AG09309 (cell line): ENCODE measurements around the gene OVCH2.
"Not testable (repeated sequence)": the region's sequence is repeated elsewhere in the genome, so short reads cannot be mapped to it uniquely, and the experiment has no call there.

Experiments
- DNase-seq: peaks from one replicate; pipeline ENCODE4 v3.0.0-alpha.2; 2010; ENCODE audit warnings: low read depth
- H3K4me3 ChIP-seq: 2 replicates; pipeline ENCODE4 v1.5.1; 2011; ENCODE audit warnings: mild to moderate bottlenecking, low read depth, low read length, moderate library complexity; ENCODE audit not compliant: control insufficient read depth
- TF ChIP-seq, protein P1 (sequence below): IDR thresholded peaks from 2 replicates; pipeline ENCODE4 v1.5.1; 2011; ENCODE audit warnings: mild to moderate bottlenecking, low read depth, low read length, inconsistent platforms; ENCODE audit not compliant: insufficient read depth, control insufficient read depth; ENCODE audit errors: missing control alignments

The OVCH2 gene

DNA sequence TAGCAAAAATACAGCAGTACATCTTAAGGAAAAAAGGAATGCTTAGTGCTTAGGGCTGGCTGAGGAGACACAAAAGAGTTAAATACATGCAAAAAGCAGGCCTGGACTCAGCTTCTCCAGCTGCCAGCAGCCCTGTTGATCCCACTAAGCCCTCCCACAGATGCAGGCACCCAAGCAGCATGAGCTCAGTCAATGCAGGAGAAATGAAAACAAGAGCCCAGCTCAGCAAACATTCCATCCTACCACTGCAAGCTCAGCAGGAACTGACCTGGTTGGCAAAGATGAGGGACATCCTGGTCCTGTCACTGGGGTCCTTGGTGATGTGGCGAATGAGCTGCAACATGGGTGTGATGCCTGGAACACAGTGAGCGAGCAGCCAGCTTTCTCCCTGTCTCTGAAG is 38.8 kb downstream of the OVCH2 start:
- TF ChIP-seq, protein P1, sequence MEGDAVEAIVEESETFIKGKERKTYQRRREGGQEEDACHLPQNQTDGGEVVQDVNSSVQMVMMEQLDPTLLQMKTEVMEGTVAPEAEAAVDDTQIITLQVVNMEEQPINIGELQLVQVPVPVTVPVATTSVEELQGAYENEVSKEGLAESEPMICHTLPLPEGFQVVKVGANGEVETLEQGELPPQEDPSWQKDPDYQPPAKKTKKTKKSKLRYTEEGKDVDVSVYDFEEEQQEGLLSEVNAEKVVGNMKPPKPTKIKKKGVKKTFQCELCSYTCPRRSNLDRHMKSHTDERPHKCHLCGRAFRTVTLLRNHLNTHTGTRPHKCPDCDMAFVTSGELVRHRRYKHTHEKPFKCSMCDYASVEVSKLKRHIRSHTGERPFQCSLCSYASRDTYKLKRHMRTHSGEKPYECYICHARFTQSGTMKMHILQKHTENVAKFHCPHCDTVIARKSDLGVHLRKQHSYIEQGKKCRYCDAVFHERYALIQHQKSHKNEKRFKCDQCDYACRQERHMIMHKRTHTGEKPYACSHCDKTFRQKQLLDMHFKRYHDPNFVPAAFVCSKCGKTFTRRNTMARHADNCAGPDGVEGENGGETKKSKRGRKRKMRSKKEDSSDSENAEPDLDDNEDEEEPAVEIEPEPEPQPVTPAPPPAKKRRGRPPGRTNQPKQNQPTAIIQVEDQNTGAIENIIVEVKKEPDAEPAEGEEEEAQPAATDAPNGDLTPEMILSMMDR, result no peak
- no peak overlapping the region for H3K4me3 ChIP-seq
- no peak for DNase-seq

DNA sequence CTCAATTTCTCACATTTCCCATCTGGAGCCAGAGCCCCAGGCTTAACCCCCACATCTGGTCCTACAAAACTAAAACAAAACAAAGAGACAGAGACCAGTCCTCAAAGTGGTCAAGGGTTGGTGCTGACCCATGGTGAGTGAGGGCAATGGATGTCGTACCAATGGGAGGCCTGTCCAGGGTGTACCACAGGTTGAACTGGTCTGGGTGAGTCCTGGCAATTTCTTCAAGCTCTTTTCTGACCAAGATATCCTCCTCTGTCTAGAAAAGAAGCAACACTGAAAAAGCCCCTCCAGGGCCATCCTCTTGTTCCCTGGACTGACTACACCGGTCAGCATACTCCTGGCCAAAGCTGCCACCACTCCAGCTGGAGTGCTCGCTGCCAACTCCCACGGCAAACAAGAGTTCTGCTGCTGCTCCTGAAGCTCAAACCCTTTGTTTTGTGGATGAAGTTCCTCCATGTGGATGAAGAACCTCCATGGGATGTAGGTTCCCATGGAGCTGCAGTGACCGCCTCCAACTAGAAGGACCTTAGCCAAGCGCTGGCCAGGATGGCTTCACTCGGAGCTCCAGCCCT is 39.9 kb downstream of the OVCH2 start:
- H3K4me3 ChIP-seq, result no peak overlapping the region
- no peak for DNase-seq
- TF ChIP-seq, protein P1, result no peak

DNA sequence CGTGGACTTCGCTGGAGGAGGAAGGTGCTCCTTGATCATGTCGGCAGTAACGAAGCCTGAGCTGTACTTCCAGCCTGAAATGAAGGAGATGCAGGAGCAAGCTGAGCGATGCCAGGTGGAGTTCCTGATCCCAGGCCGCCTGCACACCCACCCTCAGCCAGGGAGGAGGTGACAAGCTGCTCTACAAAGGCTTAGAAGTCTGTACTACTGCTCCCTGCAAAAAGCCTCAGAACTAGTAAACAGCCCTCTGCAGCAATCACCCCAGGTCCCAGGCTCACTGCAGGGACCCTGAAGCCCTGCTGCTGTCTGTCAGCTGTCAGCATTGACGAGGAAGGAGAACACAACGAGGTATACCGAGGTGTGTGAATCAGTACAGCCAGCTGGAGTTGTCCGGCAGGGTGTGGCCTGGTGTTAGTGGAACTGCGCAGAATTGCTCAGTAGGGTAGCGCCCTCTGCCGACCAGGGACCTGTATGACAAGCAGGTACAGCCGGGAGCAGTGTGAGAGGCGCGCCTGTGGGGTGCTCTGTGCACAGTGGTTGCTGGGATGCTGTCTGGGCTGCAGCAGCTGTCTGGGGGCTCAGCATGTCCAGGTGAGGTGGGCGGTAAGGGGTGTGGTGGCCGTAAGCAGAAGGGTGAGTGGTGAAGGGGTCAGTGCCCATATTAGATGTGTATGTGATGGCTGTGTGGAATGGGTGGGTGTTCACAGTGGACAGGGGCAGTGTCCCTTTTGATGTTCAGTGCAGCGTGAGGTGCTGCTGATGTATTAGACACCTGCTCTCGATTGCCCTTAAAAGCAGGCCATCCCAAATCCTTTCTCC is 40.6 kb downstream of the OVCH2 start:
- H3K4me3 ChIP-seq, result no peak overlapping the region
- no peak for DNase-seq
- TF ChIP-seq, protein P1, result peak; percentile 86

DNA sequence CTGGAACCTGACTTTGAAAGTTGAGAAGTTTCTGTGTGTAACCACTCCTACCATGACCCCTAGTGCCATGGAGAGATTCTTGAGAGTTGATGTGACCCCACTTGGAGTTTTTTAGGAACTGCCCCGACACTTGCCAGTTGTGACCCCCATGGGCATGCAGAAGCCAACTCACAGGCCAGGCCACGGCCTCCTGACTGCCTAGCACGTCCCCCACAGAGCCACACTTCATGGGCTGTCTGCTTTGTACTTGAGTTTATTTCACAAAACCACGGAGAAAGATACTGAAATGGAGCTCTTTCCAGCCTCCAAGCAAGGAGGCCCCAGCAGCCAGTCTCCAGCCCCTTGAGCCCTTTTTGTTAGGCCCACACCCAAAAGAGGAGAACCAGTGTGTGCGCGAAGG is 41.4 kb downstream of the OVCH2 start:
- TF ChIP-seq, protein P1, result no peak
- no peak for DNase-seq
- H3K4me3 ChIP-seq, result no peak overlapping the region

DNA sequence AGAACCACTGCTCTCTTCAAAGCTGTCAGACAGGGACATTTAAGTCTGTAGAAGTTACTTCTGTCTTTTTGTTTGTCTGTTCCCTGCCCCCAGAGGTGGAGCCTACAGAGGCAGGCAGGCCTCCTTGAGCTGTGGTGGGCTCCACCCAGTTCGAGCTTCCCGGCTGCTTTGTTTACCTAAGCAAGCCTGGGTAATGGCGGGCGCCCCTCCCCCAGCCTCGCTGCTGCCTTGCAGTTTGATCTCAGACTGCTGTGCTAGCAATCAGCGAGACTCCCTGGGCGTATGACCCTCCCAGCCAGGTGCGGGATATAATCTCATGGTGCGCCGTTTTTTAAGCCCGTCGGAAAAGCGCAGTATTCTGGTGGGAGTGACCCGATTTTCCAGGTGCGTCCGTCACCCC is 42.7 kb downstream of the OVCH2 start:
- DNase-seq, H3K4me3 ChIP-seq: not testable (repeated sequence)

DNA sequence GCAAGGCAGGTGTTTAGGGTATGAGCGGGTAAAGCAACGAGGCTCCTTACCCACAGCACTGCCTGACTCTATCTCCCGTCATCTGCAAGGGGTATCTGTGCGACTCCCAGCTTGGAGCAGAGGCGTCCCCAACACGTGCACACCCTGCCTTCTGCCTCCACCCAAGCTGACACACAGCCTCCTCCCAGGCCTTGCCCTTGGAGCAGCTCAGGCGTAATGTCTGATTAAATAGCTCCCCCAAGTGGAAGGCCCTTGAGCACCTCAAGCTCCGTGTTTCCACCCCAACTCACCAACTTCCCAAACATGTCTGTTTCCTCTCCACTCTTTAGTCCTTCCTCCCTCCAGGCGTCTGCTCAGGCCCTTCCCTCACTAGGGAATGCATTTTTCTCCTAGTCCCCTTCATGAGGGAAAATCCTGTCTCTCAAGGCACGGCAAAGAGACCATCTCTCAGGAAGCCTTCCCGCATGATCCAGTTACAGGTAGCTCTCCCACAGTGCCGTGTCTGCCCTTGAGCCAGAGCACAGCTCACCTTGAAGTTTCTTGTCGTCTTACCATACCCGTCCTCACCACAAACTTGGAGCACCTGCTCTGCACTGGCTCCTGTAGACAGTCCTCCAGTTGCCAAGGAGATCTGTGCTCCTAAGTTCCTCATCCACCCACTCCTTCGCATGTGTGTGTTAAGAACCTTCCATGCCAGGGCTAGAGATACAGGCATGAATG is 48.8 kb downstream of the OVCH2 start:
- no peak overlapping the region for H3K4me3 ChIP-seq
- DNase-seq, result no peak
- TF ChIP-seq, protein P1, result peak; percentile 74

DNA sequence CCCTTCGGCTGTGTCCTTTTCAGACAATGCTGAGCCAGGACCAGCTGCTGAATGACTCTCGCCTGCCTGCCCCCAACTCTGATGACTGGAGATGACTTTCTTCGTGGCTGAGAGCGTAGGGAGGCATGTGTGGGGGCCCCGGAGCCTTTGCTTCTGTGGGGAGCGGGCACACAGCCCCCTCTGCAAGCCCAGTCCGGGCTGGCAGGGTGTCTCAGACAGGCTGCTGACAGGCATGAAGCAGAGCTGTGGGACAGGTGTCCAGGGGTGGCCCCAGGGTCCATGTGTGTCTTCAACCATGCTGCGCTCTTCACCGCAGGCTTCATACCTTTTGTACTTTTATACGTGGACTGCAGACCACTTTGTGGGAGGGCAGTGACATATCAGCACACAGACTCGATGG is 49.6 kb downstream of the OVCH2 start:
- no peak overlapping the region for H3K4me3 ChIP-seq
- no peak for DNase-seq
- TF ChIP-seq, protein P1, result no peak
